OCI-LY1 (cell line): ENCODE measurements around the gene COMMD10.

ENCODE experiments used
- EZH2 ChIP-seq: fragments of 200-600 bp; sonication (generic), shearing (Covaris generic); IDR thresholded peaks from 2 replicates; pipeline ENCODE4 v1.8.0; 2017; ENCODE audit warnings: borderline replicate concordance, mixed run types, mild to moderate bottlenecking, antibody characterized with exemption, low read length, moderate library complexity, mixed read lengths
- TF ChIP-seq, protein P1 (sequence below): fragments of 200-600 bp; sonication (generic), shearing (Covaris generic); IDR thresholded peaks from 2 replicates; pipeline ENCODE4 v1.5.1; 2017; ENCODE audit warnings: mild to moderate bottlenecking, antibody characterized with exemption, low read length, moderate library complexity, mixed read lengths

DNA sequence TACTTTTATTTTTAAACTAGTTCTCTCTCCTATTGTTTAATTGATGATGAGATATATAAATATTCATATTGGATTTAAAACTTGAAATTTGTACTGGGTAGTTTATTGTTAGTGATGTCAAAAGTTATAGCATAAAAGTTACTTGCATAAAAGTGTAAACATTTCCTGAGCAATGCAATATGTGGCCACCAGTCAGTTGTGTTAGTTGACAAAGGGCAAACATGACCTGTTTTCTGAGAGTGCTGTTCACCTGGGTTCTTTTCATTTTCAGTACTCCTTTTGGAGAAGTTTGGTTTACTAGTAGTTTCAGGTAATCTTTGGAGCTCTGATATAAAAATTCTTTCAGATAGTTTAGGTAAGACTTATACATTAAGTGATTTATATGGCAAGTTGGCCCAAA is 69.4 kb downstream of the COMMD10 start:
- TF ChIP-seq, protein P1, sequence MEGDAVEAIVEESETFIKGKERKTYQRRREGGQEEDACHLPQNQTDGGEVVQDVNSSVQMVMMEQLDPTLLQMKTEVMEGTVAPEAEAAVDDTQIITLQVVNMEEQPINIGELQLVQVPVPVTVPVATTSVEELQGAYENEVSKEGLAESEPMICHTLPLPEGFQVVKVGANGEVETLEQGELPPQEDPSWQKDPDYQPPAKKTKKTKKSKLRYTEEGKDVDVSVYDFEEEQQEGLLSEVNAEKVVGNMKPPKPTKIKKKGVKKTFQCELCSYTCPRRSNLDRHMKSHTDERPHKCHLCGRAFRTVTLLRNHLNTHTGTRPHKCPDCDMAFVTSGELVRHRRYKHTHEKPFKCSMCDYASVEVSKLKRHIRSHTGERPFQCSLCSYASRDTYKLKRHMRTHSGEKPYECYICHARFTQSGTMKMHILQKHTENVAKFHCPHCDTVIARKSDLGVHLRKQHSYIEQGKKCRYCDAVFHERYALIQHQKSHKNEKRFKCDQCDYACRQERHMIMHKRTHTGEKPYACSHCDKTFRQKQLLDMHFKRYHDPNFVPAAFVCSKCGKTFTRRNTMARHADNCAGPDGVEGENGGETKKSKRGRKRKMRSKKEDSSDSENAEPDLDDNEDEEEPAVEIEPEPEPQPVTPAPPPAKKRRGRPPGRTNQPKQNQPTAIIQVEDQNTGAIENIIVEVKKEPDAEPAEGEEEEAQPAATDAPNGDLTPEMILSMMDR: no peak
- no peak for TF ChIP-seq EZH2
